ENCODE results near the gene CDC42EP4.
A peak's percentile ranks its signal among the peaks of the same experiment; 100 is the strongest.

CDC42EP4 gene

DNA sequence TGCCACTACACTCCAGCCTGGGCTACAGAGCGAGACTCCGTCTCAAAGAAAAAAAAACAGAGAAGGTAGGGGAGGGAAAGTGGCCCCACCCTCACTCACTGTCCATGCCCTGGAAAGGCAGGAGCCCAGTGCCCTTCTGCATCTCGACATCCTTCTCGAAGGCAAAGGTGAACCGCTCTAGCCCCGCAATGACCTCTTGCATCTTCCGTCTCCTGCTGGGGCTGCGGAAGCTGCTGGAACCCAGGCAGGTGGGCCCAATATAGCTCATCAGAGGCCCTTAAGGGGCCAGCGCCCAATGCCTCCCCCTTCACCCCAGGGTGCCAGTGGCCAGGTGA is 50.2 kb downstream of the CDC42EP4 start, which contains the start of gene CPSF4L:
TSS of gene CPSF4L (minus strand) at position 264 of the 335 bp plus-strand sequence. CDS start at position 202, 62 bp downstream.
- peaks cover 4% of the 10 kb centered on the region; the same call in 1 of the 2 replicates for H3K27me3 ChIP-seq (ENCODE audit: insufficient read depth, low read depth)
- H3K4me1 ChIP-seq (ENCODE audit: low read depth, poor library complexity, severe bottlenecking), result no peaks in the 10 kb centered on the region
- H3K27ac ChIP-seq, result no peak within 1 kb of the TSS
- no peaks in the 10 kb centered on the region for H3K36me3 ChIP-seq (ENCODE audit: insufficient read depth)
- no peak within 1 kb of the TSS for H3K4me2 ChIP-seq
- no peak for TF ChIP-seq CTCF (conservative IDR thresholded peaks at IDR 0.05; ENCODE audit: low read depth, low read length)
- no peak within 1 kb of the TSS for H2AFZ ChIP-seq (ENCODE audit: low read depth)
- no peaks in the 10 kb centered on the region for H4K20me1 ChIP-seq (ENCODE audit: insufficient read depth)
- H3K4me3 ChIP-seq (IDR thresholded peaks at IDR 0.05; ENCODE audit: insufficient read depth, low read depth, low read length), result no peak within 1 kb of the TSS
- H3K9ac ChIP-seq, result no peak within 1 kb of the TSS
- H3K79me2 ChIP-seq (ENCODE audit: insufficient read depth, low read depth), result no peaks in the 10 kb centered on the region

- TF ChIP-seq CTCF (conservative IDR thresholded peaks at IDR 0.05; ENCODE audit: low read depth, low read length), result no peak
- Histone ChIP-seq H3K27me3 (ENCODE audit: insufficient read depth, low read depth) (no peaks in the 10 kb centered on the region), H3K9ac (no peak overlapping the region), H3K4me3 (IDR thresholded peaks at IDR 0.05; ENCODE audit: insufficient read depth, low read depth, low read length) (no peak overlapping the region), H3K79me2 (ENCODE audit: insufficient read depth, low read depth) (no peaks in the 10 kb centered on the region), H4K20me1 (ENCODE audit: insufficient read depth) (no peaks in the 10 kb centered on the region), H2AFZ (ENCODE audit: low read depth) (no peak overlapping the region), H3K4me2 (no peak overlapping the region), H3K27ac (no peak overlapping the region), H3K4me1 (ENCODE audit: low read depth, poor library complexity, severe bottlenecking) (no peaks in the 10 kb centered on the region), H3K36me3 (ENCODE audit: insufficient read depth) (no peaks in the 10 kb centered on the region)
Observed at GRCh38 chr17:73257516-73257915, 54.3 kb downstream of the CDC42EP4 start.

DNA sequence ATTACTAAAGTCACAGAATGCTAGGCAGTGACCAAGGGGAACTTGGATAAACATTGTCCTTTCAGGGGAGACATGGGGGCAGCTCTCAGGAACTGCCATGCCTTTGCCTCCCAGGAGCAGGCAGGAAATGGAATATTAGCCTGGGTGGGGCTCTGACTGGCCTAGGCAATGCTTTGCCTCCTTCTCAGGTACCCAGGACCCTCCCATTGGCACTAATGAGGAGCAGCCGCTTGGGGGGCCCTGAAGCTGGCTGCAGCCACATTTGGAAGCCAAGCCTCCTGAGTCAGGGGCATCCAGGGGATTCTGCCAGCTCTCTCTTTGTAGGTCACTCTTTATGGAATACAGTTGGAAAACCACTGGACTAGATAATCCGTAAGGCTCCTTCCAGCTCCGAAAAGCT is 55.6 kb downstream of the CDC42EP4 start:
- no peak overlapping the region for H2AFZ ChIP-seq (ENCODE audit: low read depth)
- TF ChIP-seq CTCF (conservative IDR thresholded peaks at IDR 0.05; ENCODE audit: low read depth, low read length), result no peak
- H3K79me2 ChIP-seq (ENCODE audit: insufficient read depth, low read depth), result no peaks in the 10 kb centered on the region
- H3K36me3 ChIP-seq (ENCODE audit: insufficient read depth), result no peaks in the 10 kb centered on the region
- H3K4me2 ChIP-seq, result no peak overlapping the region
- H3K27me3 ChIP-seq (ENCODE audit: insufficient read depth, low read depth), result no peaks in the 10 kb centered on the region
- H3K9ac ChIP-seq, result no peak overlapping the region
- H4K20me1 ChIP-seq (ENCODE audit: insufficient read depth), result no peaks in the 10 kb centered on the region
- no peak overlapping the region for H3K27ac ChIP-seq
- no peak overlapping the region for H3K4me3 ChIP-seq (IDR thresholded peaks at IDR 0.05; ENCODE audit: insufficient read depth, low read depth, low read length)
- H3K4me1 ChIP-seq (ENCODE audit: low read depth, poor library complexity, severe bottlenecking), result no peaks in the 10 kb centered on the region

DNA sequence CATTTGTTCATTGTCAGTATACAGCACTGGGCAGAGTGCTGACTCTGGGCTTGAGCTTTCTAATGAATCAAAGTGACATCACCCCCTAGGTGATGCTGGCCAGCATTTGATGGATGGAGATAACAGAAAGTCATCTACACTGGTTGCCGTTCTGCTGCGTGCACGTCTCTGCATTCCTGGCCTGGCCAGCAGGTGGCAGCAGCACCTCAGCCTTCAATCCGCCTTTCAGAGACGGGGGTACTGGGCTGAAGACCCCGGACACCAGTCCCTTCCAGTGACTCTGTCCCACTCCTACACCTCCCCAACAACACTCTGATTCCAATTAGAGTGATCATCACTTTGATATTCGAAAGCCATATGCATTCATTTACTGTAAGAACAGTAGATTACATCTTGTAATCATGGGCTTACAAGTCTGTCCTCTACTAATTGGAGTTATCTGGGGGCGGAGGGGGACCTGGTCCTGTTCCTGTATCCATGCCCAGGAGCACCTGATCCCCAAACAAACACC is 56.1 kb downstream of the CDC42EP4 start:
- Histone ChIP-seq H3K4me3 (IDR thresholded peaks at IDR 0.05; ENCODE audit: insufficient read depth, low read depth, low read length) (no peak overlapping the region), H3K27ac (no peak overlapping the region), H3K79me2 (ENCODE audit: insufficient read depth, low read depth) (no peaks in the 10 kb centered on the region), H3K27me3 (ENCODE audit: insufficient read depth, low read depth) (no peaks in the 10 kb centered on the region), H3K4me1 (ENCODE audit: low read depth, poor library complexity, severe bottlenecking) (no peaks in the 10 kb centered on the region), H3K9ac (no peak overlapping the region), H3K4me2 (no peak overlapping the region), H4K20me1 (ENCODE audit: insufficient read depth) (no peaks in the 10 kb centered on the region), H3K36me3 (ENCODE audit: insufficient read depth) (no peaks in the 10 kb centered on the region), H2AFZ (ENCODE audit: low read depth) (no peak overlapping the region)
- TF ChIP-seq CTCF (conservative IDR thresholded peaks at IDR 0.05; ENCODE audit: low read depth, low read length), result peak; percentile 99

Measured in KMS-11 (cell line).